ENCODE results near the gene TTC38. TPM values are rescaled to one million over a fixed set of nuclear protein-coding genes. Genes with fewer than 3 reads are reported as not detected.

The TTC38 gene
- total RNA-seq, 1 donor from 2014 or later = 28.1 TPM

GRCh38 chr22:46233231-46233630, 34.6 kb upstream of the TTC38 start:
- peak; percentile 92 for DNase-seq (ENCODE audit: extremely low spot score, unreplicated experiment)
- no peak for TF ChIP-seq CTCF (IDR thresholded peaks at IDR 0.05)
- Mint-ChIP-seq H3K36me3 (ENCODE audit: unreplicated experiment) (peaks cover 21% of the 10 kb centered on the region), H3K9me3 (ENCODE audit: unreplicated experiment) (no peaks in the 10 kb centered on the region), H3K4me1 (ENCODE audit: unreplicated experiment) (peaks cover 16% of the 10 kb centered on the region), H3K4me3 (ENCODE audit: unreplicated experiment) (peak overlapping the region; percentile 14), H3K27ac (ENCODE audit: unreplicated experiment) (peak overlapping the region; percentile 70), H3K27me3 (ENCODE audit: unreplicated experiment) (no peaks in the 10 kb centered on the region)

- no peaks in the 10 kb centered on the region for H3K27me3 Mint-ChIP-seq (ENCODE audit: unreplicated experiment)
- H3K27ac Mint-ChIP-seq (ENCODE audit: unreplicated experiment) = no peak overlapping the region
- H3K4me3 Mint-ChIP-seq (ENCODE audit: unreplicated experiment) = no peak overlapping the region
- H3K36me3 Mint-ChIP-seq (ENCODE audit: unreplicated experiment) = peaks cover 28% of the 10 kb centered on the region
- DNase-seq (ENCODE audit: extremely low spot score, unreplicated experiment) = no peak
- peaks cover 11% of the 10 kb centered on the region for H3K4me1 Mint-ChIP-seq (ENCODE audit: unreplicated experiment)
- no peak for TF ChIP-seq CTCF (IDR thresholded peaks at IDR 0.05)
- no peaks in the 10 kb centered on the region for H3K9me3 Mint-ChIP-seq (ENCODE audit: unreplicated experiment)
These were observed 32.8 kb upstream of the TTC38 start for GRCh38 chr22:46234969-46235368.

- no peak overlapping the region for H3K4me3 Mint-ChIP-seq (ENCODE audit: unreplicated experiment)
- peaks cover 15% of the 10 kb centered on the region for H3K4me1 Mint-ChIP-seq (ENCODE audit: unreplicated experiment)
- H3K27me3 Mint-ChIP-seq (ENCODE audit: unreplicated experiment) = no peaks in the 10 kb centered on the region
- DNase-seq (ENCODE audit: extremely low spot score, unreplicated experiment) = no peak
- H3K36me3 Mint-ChIP-seq (ENCODE audit: unreplicated experiment) = peaks cover 28% of the 10 kb centered on the region
- TF ChIP-seq CTCF (IDR thresholded peaks at IDR 0.05) = no peak
- H3K27ac Mint-ChIP-seq (ENCODE audit: unreplicated experiment) = peak overlapping the region; percentile 23
- no peaks in the 10 kb centered on the region for H3K9me3 Mint-ChIP-seq (ENCODE audit: unreplicated experiment)
These were observed 30.2 kb upstream of the TTC38 start for GRCh38 chr22:46237453-46238124.

GRCh38 chr22:46238541-46238940, 29.3 kb upstream of the TTC38 start:
- no peak for TF ChIP-seq CTCF (IDR thresholded peaks at IDR 0.05)
- H3K4me1 Mint-ChIP-seq (ENCODE audit: unreplicated experiment) = peaks cover 9% of the 10 kb centered on the region
- DNase-seq (ENCODE audit: extremely low spot score, unreplicated experiment) = no peak
- H3K27ac Mint-ChIP-seq (ENCODE audit: unreplicated experiment) = no peak overlapping the region
- H3K27me3 Mint-ChIP-seq (ENCODE audit: unreplicated experiment) = no peaks in the 10 kb centered on the region
- no peak overlapping the region for H3K4me3 Mint-ChIP-seq (ENCODE audit: unreplicated experiment)
- H3K9me3 Mint-ChIP-seq (ENCODE audit: unreplicated experiment) = no peaks in the 10 kb centered on the region
- peaks cover 28% of the 10 kb centered on the region for H3K36me3 Mint-ChIP-seq (ENCODE audit: unreplicated experiment)

- no peak for TF ChIP-seq CTCF (IDR thresholded peaks at IDR 0.05)
- Mint-ChIP-seq H3K36me3 (ENCODE audit: unreplicated experiment) (peaks cover 28% of the 10 kb centered on the region), H3K9me3 (ENCODE audit: unreplicated experiment) (no peaks in the 10 kb centered on the region), H3K27me3 (ENCODE audit: unreplicated experiment) (no peaks in the 10 kb centered on the region), H3K4me1 (ENCODE audit: unreplicated experiment) (peaks cover 6% of the 10 kb centered on the region), H3K27ac (ENCODE audit: unreplicated experiment) (no peak overlapping the region), H3K4me3 (ENCODE audit: unreplicated experiment) (no peak overlapping the region)
- no peak for DNase-seq (ENCODE audit: extremely low spot score, unreplicated experiment)
These were observed 28.4 kb upstream of the TTC38 start for GRCh38 chr22:46239261-46240048.

Measured in osteocyte (in vitro differentiated cells).